GM19397 (cell line): ENCODE data around the gene ORAI1.
"Not testable (repeated sequence)": the region's sequence is repeated elsewhere in the genome, so short reads cannot be mapped to it uniquely, and the experiment has no call there.

ENCODE experiments used
- ATAC-seq: cut with Tn5 transposase; IDR thresholded peaks from one replicate; pipeline ENCODE4 v1.9.1; 2021; ENCODE audit warnings: mild to moderate bottlenecking, moderate library complexity; ENCODE audit not compliant: unreplicated experiment

The ORAI1 gene

DNA sequence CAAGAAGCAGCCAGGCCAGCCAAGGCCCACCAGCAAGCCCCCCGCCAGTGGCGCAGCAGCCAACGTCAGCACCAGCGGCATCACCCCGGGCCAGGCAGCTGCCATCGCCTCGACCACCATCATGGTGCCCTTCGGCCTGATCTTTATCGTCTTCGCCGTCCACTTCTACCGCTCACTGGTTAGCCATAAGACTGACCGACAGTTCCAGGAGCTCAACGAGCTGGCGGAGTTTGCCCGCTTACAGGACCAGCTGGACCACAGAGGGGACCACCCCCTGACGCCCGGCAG, 15.0 kb downstream of the ORAI1 start:
- no peak for ATAC-seq

DNA sequence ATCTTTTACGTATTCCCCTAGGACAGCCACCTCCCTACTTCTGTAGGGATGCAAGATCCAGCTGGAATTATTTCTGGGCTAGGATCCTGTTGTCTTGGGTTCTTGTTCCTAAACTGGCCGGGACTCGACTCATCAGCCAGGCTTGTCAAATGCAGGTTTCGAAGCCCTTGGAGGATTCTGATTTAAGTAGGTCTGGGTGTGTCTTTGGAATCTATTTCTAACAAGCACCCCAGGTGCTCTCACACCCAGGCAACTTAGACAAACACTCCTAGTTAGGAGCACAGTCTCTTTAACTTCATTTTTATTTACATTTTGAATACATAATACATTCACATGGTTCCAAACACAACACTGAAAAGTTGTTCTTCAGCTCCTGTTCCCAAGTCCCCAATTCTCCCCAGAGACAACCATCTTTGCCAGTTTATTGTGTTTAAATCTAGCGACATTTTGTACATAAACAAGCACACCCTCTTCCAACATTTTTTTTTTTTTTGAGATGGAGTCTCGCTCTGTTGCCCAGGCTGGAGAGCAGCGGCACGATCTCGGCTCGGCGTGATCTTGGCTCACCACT, 22.2 kb downstream of the ORAI1 start:
- ATAC-seq: no peak

DNA sequence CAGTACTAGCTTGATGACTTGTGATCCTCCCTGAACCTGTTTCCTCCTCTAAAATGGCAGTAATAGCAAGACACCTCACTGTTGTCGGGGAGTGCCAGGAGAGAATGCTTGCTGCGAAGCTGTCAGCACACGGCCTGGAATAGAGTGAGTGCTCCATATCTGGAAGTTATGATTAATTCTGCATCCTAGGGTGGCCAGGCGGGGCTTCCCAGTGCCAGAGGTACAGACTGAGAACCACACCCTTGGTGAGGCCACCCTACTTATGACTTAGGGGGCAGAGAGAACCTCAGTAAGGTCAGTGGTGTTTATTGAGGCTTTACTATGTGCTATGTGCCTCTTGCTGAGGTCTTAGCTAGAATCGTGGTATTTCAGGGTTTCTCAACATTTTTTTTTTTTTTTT, 23.0 kb downstream of the ORAI1 start:
- no peak for ATAC-seq

GRCh38 chr12:121649819-121650353, 23.6 kb downstream of the ORAI1 start:
- ATAC-seq: no peak

GRCh38 chr12:121651320-121651719, 25.0 kb downstream of the ORAI1 start:
- no peak for ATAC-seq

DNA sequence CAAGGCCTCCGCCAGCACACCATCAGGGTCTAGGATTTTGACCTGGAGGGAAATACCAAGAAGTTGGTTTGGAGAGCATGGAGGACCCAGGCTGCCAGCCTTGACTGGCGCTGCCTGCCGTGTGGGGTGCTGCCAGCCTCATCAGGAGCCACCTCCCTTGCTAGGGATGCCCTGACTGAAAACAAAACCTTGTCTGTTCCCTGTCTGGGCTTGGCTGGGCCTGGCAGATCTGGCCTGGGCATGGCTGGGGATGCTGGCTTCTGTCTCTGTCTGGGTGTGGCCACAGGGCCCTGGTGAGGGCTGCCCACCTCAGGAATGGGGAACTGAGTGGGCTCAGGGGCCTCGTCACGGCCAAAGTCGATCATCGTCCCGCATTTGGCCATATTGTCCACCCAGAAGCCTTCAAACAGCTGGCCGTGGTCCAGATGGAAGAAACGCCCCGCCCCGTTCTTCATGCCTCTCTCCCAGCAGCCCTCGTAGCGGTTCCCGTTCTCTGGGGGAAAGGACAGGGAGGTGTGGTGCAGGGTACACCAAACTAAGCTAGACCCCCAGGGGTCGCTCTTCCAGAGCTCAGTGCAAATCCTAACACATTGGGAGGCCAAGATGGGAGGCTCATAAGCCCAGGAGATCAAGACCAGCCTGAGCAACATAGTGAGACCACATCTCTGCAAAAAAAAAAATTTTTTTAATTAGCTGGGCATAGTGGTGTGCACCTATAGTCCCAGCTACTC, 26.6 kb downstream of the ORAI1 start:
- ATAC-seq: no peak

GRCh38 chr12:121653999-121654398, 27.7 kb downstream of the ORAI1 start:
- ATAC-seq: no peak

GRCh38 chr12:121656122-121656521, 29.8 kb downstream of the ORAI1 start:
- ATAC-seq: no peak

DNA sequence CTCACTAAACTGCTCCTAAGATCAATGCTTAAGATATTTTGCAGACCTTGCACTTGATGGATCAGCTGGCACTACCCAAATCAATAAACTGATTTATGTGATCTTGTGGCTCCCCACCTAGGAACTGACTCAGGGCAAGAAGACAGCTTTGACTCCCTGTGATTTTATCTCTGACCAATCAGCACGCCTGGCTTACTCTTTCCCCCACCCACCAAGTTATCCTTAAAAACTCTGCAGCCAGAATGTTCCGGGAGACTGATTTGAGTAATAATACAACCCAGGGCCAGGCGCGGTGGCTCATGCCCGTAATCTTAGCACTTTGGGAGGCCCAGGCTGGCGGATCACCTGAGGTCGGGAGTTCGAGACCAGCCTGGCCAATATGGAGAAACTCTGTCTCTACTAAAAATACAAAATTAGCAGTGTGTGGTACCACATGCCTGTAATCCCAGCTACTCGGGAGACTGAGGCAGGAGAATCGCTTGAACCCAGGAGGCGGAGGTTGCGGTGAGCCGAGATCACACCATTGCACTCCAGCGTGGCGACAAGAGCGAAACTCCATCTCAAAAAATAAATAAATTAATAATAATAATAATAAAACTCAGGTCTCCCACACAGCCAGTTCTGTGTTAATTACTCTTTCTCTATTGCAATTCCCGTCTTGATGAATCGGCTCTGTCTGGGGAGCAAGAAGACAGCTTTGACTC, 31.1 kb downstream of the ORAI1 start:
- ATAC-seq: no peak

- ATAC-seq: not testable (repeated sequence)
Measured at GRCh38 chr12:121661353-121662105, 35.2 kb downstream of the ORAI1 start.

- ATAC-seq: no peak
Measured at GRCh38 chr12:121663610-121663929, 37.2 kb downstream of the ORAI1 start.

GRCh38 chr12:121666829-121667228, 40.5 kb downstream of the ORAI1 start:
- ATAC-seq: not testable (repeated sequence)

- ATAC-seq: no peak
Measured at GRCh38 chr12:121668750-121669520, 42.6 kb downstream of the ORAI1 start.

GRCh38 chr12:121669521-121669900, 43.2 kb downstream of the ORAI1 start, which contains the start of gene MORN3:
Gene MORN3 (minus strand): TSS chr12:121669654. CDS start chr12:121669483, 171 bp downstream.
- ATAC-seq: no peak

DNA sequence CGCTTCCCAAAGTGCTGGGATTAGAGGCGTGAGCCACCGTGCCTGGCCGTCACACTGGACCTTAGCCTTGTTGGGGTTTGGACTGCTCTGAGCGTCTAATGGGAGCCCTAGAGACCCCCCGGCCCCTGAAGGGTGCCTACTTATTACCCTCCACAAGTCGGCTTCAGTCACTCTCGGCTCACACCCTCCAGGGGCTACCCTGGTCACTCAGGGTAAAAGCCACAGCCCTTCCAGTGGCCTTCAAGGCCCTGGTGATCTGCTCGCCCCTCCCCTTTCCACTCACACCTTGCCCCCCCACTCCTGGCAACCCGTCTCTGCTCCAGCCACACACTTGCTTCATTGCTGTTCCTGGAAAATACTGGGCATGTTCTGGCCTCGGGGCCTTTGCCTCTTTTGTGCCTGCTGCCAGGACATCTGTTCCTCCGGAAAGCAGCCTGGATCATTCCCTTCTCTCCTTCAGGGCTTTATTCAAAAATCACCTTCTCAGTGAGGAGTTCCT, 46.7 kb downstream of the ORAI1 start:
- no peak for ATAC-seq

DNA sequence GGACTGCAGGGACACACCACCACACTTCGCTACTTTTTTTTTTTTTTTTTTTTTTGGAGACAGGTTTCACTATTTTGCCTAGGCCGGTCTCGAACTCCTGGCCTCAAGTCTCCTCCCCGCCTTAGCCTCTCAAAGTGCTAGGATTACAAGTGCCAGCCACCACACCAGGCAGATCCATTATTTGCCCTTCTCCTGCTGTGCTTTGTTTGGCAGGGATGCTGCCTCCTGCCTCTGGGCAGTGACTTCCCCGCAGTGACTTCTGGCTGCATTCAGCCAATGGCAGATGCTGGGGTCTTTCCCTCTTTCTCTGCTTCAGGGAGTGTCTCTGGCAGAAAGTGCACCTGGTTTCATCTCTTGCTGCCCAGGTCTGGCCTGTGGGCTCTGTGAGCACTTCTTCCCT, 49.9 kb downstream of the ORAI1 start:
- ATAC-seq: no peak

DNA sequence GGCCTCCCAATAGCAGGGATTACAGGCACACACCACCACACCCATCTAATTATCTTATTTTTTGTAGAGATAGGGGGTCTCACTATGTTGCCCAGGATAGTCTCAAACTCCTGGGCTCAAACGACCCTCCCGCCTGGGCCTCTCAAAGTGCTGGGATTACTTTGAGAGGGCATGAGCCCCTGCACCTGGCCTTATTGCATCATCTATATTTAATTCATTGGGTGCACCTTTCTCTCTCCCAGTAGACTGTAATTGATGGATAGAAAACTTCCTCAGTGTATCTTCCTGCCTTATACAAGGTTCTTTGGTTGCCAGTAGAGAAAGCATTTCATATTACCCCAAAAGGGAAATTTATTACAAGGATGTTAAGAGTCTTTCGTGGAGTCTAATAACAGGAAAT, 52.0 kb downstream of the ORAI1 start:
- no peak for ATAC-seq

- ATAC-seq: no peak
Measured at GRCh38 chr12:121678716-121679300, 52.5 kb downstream of the ORAI1 start.

GRCh38 chr12:121679661-121680197, 53.4 kb downstream of the ORAI1 start:
- not testable (repeated sequence) for ATAC-seq

- ATAC-seq: no peak
Measured at GRCh38 chr12:121688966-121689365, 62.6 kb downstream of the ORAI1 start.
